GM12878 (cell line): Measurements from ENCODE around the gene GPATCH2L. TPM values are rescaled to one million over a fixed set of nuclear protein-coding genes. Genes with fewer than 3 reads are reported as not detected.

ENCODE experiments used
- ATAC-seq: fragments of 200-7000 bp; cut with Tn5 transposase; 3 replicates; pipeline ENCODE4 v1.9.1; 2020; ENCODE audit warnings: mild to moderate bottlenecking, moderate library complexity
- BruUV-seq: library from RNA; stranded (reverse); fragments of 400-500 nt; replicated peaks from 2 replicates; lab custom pipeline; 2021; lab: Mats Ljungman, UMichigan
- CTCF ChIA-PET: fragments of 300-600 bp; sonication (Branson Sonifier 250); formaldehyde crosslinking; extraction: SDS; loops from one replicate; lab custom pipeline; 2021; ENCODE audit warnings: inconsistent platforms; lab: Yijun Ruan, JAX
- POLR2A ChIA-PET: fragments of 350-600 bp; formaldehyde crosslinking; extraction: SDS; loops from one replicate; lab custom pipeline; 2021; ENCODE audit warnings: inconsistent platforms; lab: Charles Lee
- RAD21 ChIA-PET: fragments of 300-600 bp; sonication (Branson Sonifier 250); formaldehyde crosslinking; loops from one replicate; lab custom pipeline; 2023; ENCODE audit warnings: antibody characterized with exemption; ENCODE audit not compliant: unreplicated experiment; lab: Charles Lee
- SMC1A ChIA-PET: fragments of 300-600 bp; sonication (Branson Sonifier 250); formaldehyde crosslinking; loops from one replicate; lab custom pipeline; 2023; ENCODE audit not compliant: unreplicated experiment, uncharacterized antibody; lab: Charles Lee
- DNase-seq: peaks from one replicate; pipeline ENCODE4 v3.0.0-alpha.2; 2011; ENCODE audit warnings: low read depth, low spot score
- FAIRE-seq: peaks from 3 replicates; lab custom pipeline; 2011; peaks lifted over from hg19 to GRCh38; lab: Jason Lieb, UNC
- H2AFZ ChIP-seq: 2 replicates; pipeline ENCODE4 v1.6.0; 2011; ENCODE audit warnings: low read depth, low read length, control low read depth; ENCODE audit not compliant: control insufficient read depth
- H3K27ac ChIP-seq: 2 replicates; pipeline ENCODE4 v1.5.1; 2011; ENCODE audit warnings: control low read depth; ENCODE audit not compliant: control insufficient read depth, insufficient read depth
- H3K27me3 ChIP-seq, 2 experiments: replicated peaks in 1 of 2; 2 replicates each; pipeline versions ENCODE4 v1.6.0 to v1.6.1; 2011; ENCODE audit warnings: low read length in 1 of 2; ENCODE audit not compliant: control insufficient read depth in 2 of 2, insufficient read depth in 2 of 2
- H3K36me3 ChIP-seq, 2 experiments: 2 replicates each; pipeline ENCODE4 v1.5.1; 2011; ENCODE audit warnings: low read length in 1 of 2; ENCODE audit not compliant: control insufficient read depth in 2 of 2, insufficient read depth in 2 of 2
- H3K4me1 ChIP-seq: 2 replicates; pipeline ENCODE4 v1.6.1; 2011; ENCODE audit warnings: mild to moderate bottlenecking, low read length, moderate library complexity, mixed read lengths; ENCODE audit not compliant: control insufficient read depth, insufficient read depth
- H3K4me2 ChIP-seq: 2 replicates; pipeline ENCODE4 v1.6.0; 2011; ENCODE audit warnings: control low read depth; ENCODE audit not compliant: control insufficient read depth, insufficient read depth
- H3K4me3 ChIP-seq: fragments of 200-600 bp; sonication (generic); 2 replicates; pipeline ENCODE4 v1.5.1; 2016
- H3K79me2 ChIP-seq: 2 replicates; pipeline ENCODE4 v1.6.0; 2011; ENCODE audit warnings: low read length; ENCODE audit not compliant: control insufficient read depth, insufficient read depth
- H3K9ac ChIP-seq: 2 replicates; pipeline ENCODE4 v1.8.0; 2011; ENCODE audit warnings: low read length, control low read depth, mixed read lengths; ENCODE audit not compliant: control insufficient read depth, insufficient read depth
- H3K9me3 ChIP-seq: replicated peaks from 3 replicates; pipeline ENCODE4 v1.5.1; 2011; ENCODE audit warnings: mild to moderate bottlenecking, low read length; ENCODE audit not compliant: control insufficient read depth, insufficient read depth
- H4K20me1 ChIP-seq: 2 replicates; pipeline ENCODE4 v1.6.0; 2011; ENCODE audit not compliant: control insufficient read depth, insufficient read depth
- BHLHE40 ChIP-seq, 2 experiments: fragments of 450-650 bp in 1 of 2; IDR thresholded peaks; 2 replicates each; pipeline ENCODE4 v1.6.1; 2011 to 2017; ENCODE audit warnings: low read depth in 2 of 2, borderline replicate concordance in 1 of 2, improper control_type of control experiment in 1 of 2, low read length in 1 of 2, mild to moderate bottlenecking in 1 of 2
- FOXK2 ChIP-seq: fragments of 450-650 bp; IDR thresholded peaks from 2 replicates; pipeline ENCODE4 v1.6.1; 2017; ENCODE audit warnings: mild to moderate bottlenecking, moderate library complexity
- MTA3 ChIP-seq: IDR thresholded peaks from 2 replicates; pipeline ENCODE4 v1.6.1; 2012; ENCODE audit warnings: low read length, inconsistent platforms, borderline replicate concordance
- NFXL1 ChIP-seq: fragments of 450-650 bp; IDR thresholded peaks from 2 replicates; pipeline ENCODE4 v1.6.1; 2017; ENCODE audit warnings: antibody characterized with exemption, mild to moderate bottlenecking, borderline replicate concordance
- NFYA ChIP-seq: IDR thresholded peaks from 2 replicates; pipeline ENCODE4 v1.6.1; 2011; ENCODE audit warnings: low read depth, mild to moderate bottlenecking, low read length, improper control_type of control experiment, borderline replicate concordance
- STAT1 ChIP-seq: fragments of 450-650 bp; conservative IDR thresholded peaks from 2 replicates; pipeline ENCODE4 v1.6.1; 2014; ENCODE audit warnings: antibody characterized with exemption, mild to moderate bottlenecking
- STAT3 ChIP-seq: IDR thresholded peaks from 2 replicates; pipeline ENCODE4 v1.6.1; 2011; ENCODE audit warnings: low read depth, low read length, improper control_type of control experiment
- TCF12 ChIP-seq: IDR thresholded peaks from 2 replicates; pipeline ENCODE4 v1.6.1; 2011; ENCODE audit warnings: low read depth, mild to moderate bottlenecking, low read length
- ZNF217 ChIP-seq: fragments of 450-650 bp; IDR thresholded peaks from 2 replicates; pipeline ENCODE4 v1.6.1; 2017; ENCODE audit warnings: antibody characterized with exemption, mild to moderate bottlenecking
- WGBS: methylation state at CpG from one replicate; pipeline ENCODE4 v1.1.6; 2016; ENCODE audit warnings: low lambda C conversion rate; ENCODE audit not compliant: insufficient replicate concordance, insufficient coverage; ENCODE audit errors: missing lambda C conversion rate; 5-methylcytosine and 5-hydroxymethylcytosine counted together
- in situ Hi-C: fragments of 300-500 bp; cut with MboI; formaldehyde crosslinking; loops from 9 replicates; pipeline ENCODE4 v1.14.3; 2018; ENCODE audit warnings: mixed read lengths
- intact Hi-C: fragments of 100-400 bp; cut with micrococcal nuclease; formaldehyde crosslinking; loops from one replicate; pipeline ENCODE4 v1.14.2; 2022; ENCODE audit not compliant: unreplicated experiment
- polyA plus RNA-seq, 11 experiments: library from polyadenylated mRNA; depleted of rRNA in 4 of 11; unstranded in 6 of 11; stranded (reverse) in 5 of 11; fragments of >200 nt; fragmentation: Nextera tagmentation in 4 of 11; fragmentation: Illumina TruSeq in 1 of 11; extraction: Ambion mirVana in 4 of 11; extraction: Trizol in 1 of 11; gene quantifications; 1 replicate in 1 of 11; 2 replicates in 10 of 11; pipeline versions ENCODE4 v1.2.1 to v1.2.3, GENCODE V29; 2011 to 2016; ENCODE audit warnings: inconsistent platforms in 2 of 11, missing spikeins in 2 of 11, low read depth in 1 of 11
- total RNA-seq, 4 experiments: library from RNA; depleted of rRNA in 3 of 4; stranded (reverse); fragments of >200 nt in 3 of 4; fragmentation: Illumina TruSeq in 1 of 4; extraction: Trizol in 1 of 4; gene quantifications; 2 replicates each; pipeline versions ENCODE4 v1.2.1 to v1.2.3, GENCODE V29; 2013 to 2021
- TF ChIP-seq, protein P1 (sequence below): fragments of 450-650 bp; IDR thresholded peaks from 2 replicates; pipeline ENCODE4 v1.6.1; 2016; ENCODE audit warnings: mild to moderate bottlenecking, moderate library complexity, borderline replicate concordance
- TF ChIP-seq, protein P2 (sequence below): IDR thresholded peaks from 2 replicates; pipeline ENCODE4 v1.6.1; 2011; ENCODE audit warnings: low read depth, mild to moderate bottlenecking, low read length, moderate library complexity, borderline replicate concordance; ENCODE audit errors: extremely low read depth
- TF ChIP-seq, protein P3 (sequence below): IDR thresholded peaks from 2 replicates; pipeline ENCODE4 v1.6.1; 2012; ENCODE audit warnings: mild to moderate bottlenecking, low read depth, low read length
- TF ChIP-seq, protein P4 (sequence below): fragments of 450-650 bp; IDR thresholded peaks from 2 replicates; pipeline ENCODE4 v1.6.1; 2016; ENCODE audit warnings: mild to moderate bottlenecking

GPATCH2L gene
- total and polyA plus RNA-seq, 10 of the 15 experiments (the other 5 are each of a cell fraction or from before 2014, with no cell fraction given): 9.1 to 50.9 (median 24.4) TPM

DNA sequence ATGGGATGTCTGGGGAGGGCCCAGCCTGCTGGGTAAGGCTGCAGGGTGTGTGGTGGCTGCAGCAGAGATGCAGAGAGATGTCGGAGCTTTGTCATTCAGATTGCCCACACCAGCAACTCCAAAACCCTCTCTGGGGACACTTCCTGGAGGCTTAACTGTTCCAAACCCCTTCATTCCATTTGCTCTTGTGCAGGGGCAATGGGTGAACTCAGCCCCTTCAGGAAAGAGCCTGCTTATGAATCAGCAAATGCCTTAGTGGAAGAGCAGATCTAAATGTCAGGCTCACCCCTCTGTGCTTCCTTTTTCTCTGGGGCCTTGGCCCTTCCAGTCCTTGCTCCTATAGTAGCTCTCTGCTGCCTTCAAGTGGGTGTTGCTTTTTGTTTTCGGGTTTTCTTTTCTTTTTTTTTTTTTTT is 36.7 kb upstream of the GPATCH2L start (continued):
- TF ChIP-seq, protein P1, sequence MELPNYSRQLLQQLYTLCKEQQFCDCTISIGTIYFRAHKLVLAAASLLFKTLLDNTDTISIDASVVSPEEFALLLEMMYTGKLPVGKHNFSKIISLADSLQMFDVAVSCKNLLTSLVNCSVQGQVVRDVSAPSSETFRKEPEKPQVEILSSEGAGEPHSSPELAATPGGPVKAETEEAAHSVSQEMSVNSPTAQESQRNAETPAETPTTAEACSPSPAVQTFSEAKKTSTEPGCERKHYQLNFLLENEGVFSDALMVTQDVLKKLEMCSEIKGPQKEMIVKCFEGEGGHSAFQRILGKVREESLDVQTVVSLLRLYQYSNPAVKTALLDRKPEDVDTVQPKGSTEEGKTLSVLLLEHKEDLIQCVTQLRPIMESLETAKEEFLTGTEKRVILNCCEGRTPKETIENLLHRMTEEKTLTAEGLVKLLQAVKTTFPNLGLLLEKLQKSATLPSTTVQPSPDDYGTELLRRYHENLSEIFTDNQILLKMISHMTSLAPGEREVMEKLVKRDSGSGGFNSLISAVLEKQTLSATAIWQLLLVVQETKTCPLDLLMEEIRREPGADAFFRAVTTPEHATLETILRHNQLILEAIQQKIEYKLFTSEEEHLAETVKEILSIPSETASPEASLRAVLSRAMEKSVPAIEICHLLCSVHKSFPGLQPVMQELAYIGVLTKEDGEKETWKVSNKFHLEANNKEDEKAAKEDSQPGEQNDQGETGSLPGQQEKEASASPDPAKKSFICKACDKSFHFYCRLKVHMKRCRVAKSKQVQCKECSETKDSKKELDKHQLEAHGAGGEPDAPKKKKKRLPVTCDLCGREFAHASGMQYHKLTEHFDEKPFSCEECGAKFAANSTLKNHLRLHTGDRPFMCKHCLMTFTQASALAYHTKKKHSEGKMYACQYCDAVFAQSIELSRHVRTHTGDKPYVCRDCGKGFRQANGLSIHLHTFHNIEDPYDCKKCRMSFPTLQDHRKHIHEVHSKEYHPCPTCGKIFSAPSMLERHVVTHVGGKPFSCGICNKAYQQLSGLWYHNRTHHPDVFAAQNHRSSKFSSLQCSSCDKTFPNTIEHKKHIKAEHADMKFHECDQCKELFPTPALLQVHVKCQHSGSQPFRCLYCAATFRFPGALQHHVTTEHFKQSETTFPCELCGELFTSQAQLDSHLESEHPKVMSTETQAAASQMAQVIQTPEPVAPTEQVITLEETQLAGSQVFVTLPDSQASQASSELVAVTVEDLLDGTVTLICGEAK: no peak
- TF ChIP-seq NFXL1 (no peak), FOXK2 (no peak), STAT1 (no peak)

DNA sequence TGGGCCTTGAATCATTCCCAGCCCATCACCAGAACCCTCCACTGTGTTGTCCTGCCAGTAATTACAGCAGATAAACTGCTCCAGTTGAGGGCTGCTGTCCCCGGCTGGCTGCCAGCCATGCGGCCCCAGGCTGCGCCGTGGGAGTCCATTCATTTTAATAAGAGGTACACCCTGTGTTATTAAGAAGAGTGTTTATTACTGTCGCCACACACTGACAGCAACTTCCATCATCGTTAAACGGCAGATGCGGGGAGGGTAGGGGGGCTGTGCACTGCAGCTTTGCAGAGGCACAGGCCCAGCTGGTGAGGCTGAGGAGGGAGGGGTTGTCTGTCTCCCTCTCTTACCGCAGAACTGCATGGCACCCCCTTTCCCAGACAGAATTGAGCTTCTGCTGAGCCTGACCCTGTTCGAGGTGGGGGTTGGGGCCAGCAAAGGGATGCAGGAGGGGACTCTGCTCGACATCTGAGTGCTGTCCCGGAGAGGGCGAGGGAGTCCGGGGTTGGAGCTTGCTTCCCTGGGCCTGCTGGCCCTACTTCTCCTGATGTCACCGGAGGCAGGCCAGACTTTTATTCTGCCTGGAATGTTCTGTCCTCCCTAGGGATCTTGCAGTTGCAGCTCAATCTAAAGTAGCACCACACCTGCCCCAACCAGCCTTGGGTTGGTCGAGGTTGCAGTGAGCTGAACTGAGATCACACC is 33.8 kb upstream of the GPATCH2L start:
- ChIA-PET SMC1A (interaction anchor here (1.0 kb wide), 1 partner anchor 14 kb away, joined by 3 read pairs; no protein-coding TSS in a partner anchor), CTCF (no interaction called here), POLR2A (no interaction called here), RAD21 (no interaction called here)
- Histone ChIP-seq H3K9ac (no peak overlapping the region), H3K79me2 (no peaks in the 10 kb centered on the region), H3K27ac (no peak overlapping the region), H2AFZ (no peak overlapping the region), H3K4me3 (no peak overlapping the region), H3K9me3 (no peaks in the 10 kb centered on the region), H3K4me2 (no peak overlapping the region), H3K36me3 (no peaks in the 10 kb centered on the region), H4K20me1 (no peaks in the 10 kb centered on the region), H3K4me1 (no peaks in the 10 kb centered on the region), H3K27me3 (no peaks in the 10 kb centered on the region)
- DNase-seq (no peak), FAIRE-seq (no peak), ATAC-seq (no peak)
- no TSS peak for BruUV-seq
- intact Hi-C loops (no loop called here), in situ Hi-C loops (no loop called here)
- WGBS: 42% methylated on average over 16 of the region's 16 CpGs
- no peak for TF ChIP-seq TCF12
- TF ChIP-seq MTA3: no peak
- TF ChIP-seq BHLHE40 (IDR thresholded peaks at IDR 0.05; ENCODE audit: borderline replicate concordance in 1 of 2, low read depth in 2 of 2, low read length in 1 of 2): no peak
- TF ChIP-seq, protein P2, sequence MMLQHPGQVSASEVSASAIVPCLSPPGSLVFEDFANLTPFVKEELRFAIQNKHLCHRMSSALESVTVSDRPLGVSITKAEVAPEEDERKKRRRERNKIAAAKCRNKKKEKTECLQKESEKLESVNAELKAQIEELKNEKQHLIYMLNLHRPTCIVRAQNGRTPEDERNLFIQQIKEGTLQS: no peak
- TF ChIP-seq STAT3: no peak
- TF ChIP-seq, protein P3, sequence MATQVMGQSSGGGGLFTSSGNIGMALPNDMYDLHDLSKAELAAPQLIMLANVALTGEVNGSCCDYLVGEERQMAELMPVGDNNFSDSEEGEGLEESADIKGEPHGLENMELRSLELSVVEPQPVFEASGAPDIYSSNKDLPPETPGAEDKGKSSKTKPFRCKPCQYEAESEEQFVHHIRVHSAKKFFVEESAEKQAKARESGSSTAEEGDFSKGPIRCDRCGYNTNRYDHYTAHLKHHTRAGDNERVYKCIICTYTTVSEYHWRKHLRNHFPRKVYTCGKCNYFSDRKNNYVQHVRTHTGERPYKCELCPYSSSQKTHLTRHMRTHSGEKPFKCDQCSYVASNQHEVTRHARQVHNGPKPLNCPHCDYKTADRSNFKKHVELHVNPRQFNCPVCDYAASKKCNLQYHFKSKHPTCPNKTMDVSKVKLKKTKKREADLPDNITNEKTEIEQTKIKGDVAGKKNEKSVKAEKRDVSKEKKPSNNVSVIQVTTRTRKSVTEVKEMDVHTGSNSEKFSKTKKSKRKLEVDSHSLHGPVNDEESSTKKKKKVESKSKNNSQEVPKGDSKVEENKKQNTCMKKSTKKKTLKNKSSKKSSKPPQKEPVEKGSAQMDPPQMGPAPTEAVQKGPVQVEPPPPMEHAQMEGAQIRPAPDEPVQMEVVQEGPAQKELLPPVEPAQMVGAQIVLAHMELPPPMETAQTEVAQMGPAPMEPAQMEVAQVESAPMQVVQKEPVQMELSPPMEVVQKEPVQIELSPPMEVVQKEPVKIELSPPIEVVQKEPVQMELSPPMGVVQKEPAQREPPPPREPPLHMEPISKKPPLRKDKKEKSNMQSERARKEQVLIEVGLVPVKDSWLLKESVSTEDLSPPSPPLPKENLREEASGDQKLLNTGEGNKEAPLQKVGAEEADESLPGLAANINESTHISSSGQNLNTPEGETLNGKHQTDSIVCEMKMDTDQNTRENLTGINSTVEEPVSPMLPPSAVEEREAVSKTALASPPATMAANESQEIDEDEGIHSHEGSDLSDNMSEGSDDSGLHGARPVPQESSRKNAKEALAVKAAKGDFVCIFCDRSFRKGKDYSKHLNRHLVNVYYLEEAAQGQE: no peak
- TF ChIP-seq, protein P4, sequence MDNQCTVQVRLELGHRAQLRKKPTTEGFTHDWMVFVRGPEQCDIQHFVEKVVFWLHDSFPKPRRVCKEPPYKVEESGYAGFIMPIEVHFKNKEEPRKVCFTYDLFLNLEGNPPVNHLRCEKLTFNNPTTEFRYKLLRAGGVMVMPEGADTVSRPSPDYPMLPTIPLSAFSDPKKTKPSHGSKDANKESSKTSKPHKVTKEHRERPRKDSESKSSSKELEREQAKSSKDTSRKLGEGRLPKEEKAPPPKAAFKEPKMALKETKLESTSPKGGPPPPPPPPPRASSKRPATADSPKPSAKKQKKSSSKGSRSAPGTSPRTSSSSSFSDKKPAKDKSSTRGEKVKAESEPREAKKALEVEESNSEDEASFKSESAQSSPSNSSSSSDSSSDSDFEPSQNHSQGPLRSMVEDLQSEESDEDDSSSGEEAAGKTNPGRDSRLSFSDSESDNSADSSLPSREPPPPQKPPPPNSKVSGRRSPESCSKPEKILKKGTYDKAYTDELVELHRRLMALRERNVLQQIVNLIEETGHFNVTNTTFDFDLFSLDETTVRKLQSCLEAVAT: no peak
- TF ChIP-seq ZNF217: no peak
- no peak for TF ChIP-seq NFYA
